ENCODE data around the gene ABI3BP.
A peak's percentile ranks its signal among the peaks of the same experiment; 100 is the strongest.
"Not testable (repeated sequence)": the region's sequence is repeated elsewhere in the genome, so short reads cannot be mapped to it uniquely, and the experiment has no call there.

The ABI3BP gene

GRCh38 chr3:100954990-100955389, 38.2 kb downstream of the ABI3BP start:
- TF ChIP-seq, protein P1, sequence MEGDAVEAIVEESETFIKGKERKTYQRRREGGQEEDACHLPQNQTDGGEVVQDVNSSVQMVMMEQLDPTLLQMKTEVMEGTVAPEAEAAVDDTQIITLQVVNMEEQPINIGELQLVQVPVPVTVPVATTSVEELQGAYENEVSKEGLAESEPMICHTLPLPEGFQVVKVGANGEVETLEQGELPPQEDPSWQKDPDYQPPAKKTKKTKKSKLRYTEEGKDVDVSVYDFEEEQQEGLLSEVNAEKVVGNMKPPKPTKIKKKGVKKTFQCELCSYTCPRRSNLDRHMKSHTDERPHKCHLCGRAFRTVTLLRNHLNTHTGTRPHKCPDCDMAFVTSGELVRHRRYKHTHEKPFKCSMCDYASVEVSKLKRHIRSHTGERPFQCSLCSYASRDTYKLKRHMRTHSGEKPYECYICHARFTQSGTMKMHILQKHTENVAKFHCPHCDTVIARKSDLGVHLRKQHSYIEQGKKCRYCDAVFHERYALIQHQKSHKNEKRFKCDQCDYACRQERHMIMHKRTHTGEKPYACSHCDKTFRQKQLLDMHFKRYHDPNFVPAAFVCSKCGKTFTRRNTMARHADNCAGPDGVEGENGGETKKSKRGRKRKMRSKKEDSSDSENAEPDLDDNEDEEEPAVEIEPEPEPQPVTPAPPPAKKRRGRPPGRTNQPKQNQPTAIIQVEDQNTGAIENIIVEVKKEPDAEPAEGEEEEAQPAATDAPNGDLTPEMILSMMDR (IDR thresholded peaks at IDR 0.05; ENCODE audit: control insufficient read depth, insufficient read depth, low read depth, low read length, missing control alignments), result no peak
- DNase-seq (ENCODE audit: low read depth), result peak; percentile 95
- no peak overlapping the region for H3K4me3 ChIP-seq (ENCODE audit: control insufficient read depth, low read depth, low read length)

GRCh38 chr3:100954199-100954935, 38.9 kb downstream of the ABI3BP start:
- TF ChIP-seq, protein P1 (IDR thresholded peaks at IDR 0.05; ENCODE audit: control insufficient read depth, insufficient read depth, low read depth, low read length, missing control alignments), result no peak
- DNase-seq (ENCODE audit: low read depth), result no peak
- no peak overlapping the region for H3K4me3 ChIP-seq (ENCODE audit: control insufficient read depth, low read depth, low read length)

- no peak for DNase-seq (ENCODE audit: low read depth)
- TF ChIP-seq, protein P1 (IDR thresholded peaks at IDR 0.05; ENCODE audit: control insufficient read depth, insufficient read depth, low read depth, low read length, missing control alignments), result no peak
- H3K4me3 ChIP-seq (ENCODE audit: control insufficient read depth, low read depth, low read length), result no peak overlapping the region
Measured at GRCh38 chr3:100953103-100953502, 40.1 kb downstream of the ABI3BP start.

GRCh38 chr3:100947119-100947518, 46.1 kb downstream of the ABI3BP start:
- TF ChIP-seq, protein P1 (IDR thresholded peaks at IDR 0.05; ENCODE audit: control insufficient read depth, insufficient read depth, low read depth, low read length, missing control alignments), result no peak
- no peak for DNase-seq (ENCODE audit: low read depth)
- H3K4me3 ChIP-seq (ENCODE audit: control insufficient read depth, low read depth, low read length), result no peak overlapping the region

- H3K4me3 ChIP-seq (ENCODE audit: control insufficient read depth, low read depth, low read length); DNase-seq (ENCODE audit: low read depth): not testable (repeated sequence)
Measured at GRCh38 chr3:100946096-100946495, 47.1 kb downstream of the ABI3BP start.

DNA sequence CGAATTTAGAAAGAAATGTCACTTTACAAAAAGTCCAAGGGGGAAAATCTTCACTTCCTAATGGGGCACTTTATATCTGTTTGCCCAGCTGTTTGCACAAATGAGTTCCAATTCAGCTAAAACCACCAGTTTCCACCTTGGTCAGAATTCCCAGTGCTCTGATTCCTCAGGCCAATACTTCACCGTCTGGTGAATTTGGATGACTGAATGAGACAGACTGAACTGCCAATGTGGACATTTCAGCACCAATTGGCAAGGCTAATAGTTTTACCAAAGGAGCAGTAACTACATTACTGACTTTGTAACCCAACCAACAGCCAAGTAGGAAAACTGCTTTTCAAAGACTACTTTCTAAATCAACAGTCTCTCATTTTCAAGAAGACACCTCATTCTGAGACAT, 51.8 kb downstream of the ABI3BP start:
- DNase-seq (ENCODE audit: low read depth), result no peak
- TF ChIP-seq, protein P1 (IDR thresholded peaks at IDR 0.05; ENCODE audit: control insufficient read depth, insufficient read depth, low read depth, low read length, missing control alignments), result no peak
- no peak overlapping the region for H3K4me3 ChIP-seq (ENCODE audit: control insufficient read depth, low read depth, low read length)

GRCh38 chr3:100941041-100941440, 52.2 kb downstream of the ABI3BP start:
- DNase-seq (ENCODE audit: low read depth), result no peak
- TF ChIP-seq, protein P1 (IDR thresholded peaks at IDR 0.05; ENCODE audit: control insufficient read depth, insufficient read depth, low read depth, low read length, missing control alignments), result no peak
- H3K4me3 ChIP-seq (ENCODE audit: control insufficient read depth, low read depth, low read length), result no peak overlapping the region
